Lower leg skin (tissue), 4 donors: ENCODE results near the gene NR6A1. TPM values are rescaled to one million over a fixed set of nuclear protein-coding genes. Genes with fewer than 3 reads are reported as not detected.

Source experiments
- DNase-seq, 2 donors: peaks; one replicate each; pipeline ENCODE4 v3.0.0-alpha.2; 2019; ENCODE audit warnings: low spot score in 2 of 2
- H3K4me3 ChIP-seq: fragments of 200-600 bp; sonication (generic); 2 replicates; pipeline ENCODE4 v1.5.1; 2017; ENCODE audit warnings: mild to moderate bottlenecking, low read depth; ENCODE audit not compliant: poor library complexity, severe bottlenecking
- POLR2A ChIP-seq, 2 donors: fragments of 450-650 bp; IDR thresholded peaks; one replicate each; pipeline ENCODE4 v1.6.1; 2016 to 2017; ENCODE audit warnings: antibody characterized with exemption in 2 of 2, mild to moderate bottlenecking in 1 of 2, moderate library complexity in 1 of 2
- WGBS, 2 donors: methylation state at CpG; one replicate each; pipeline ENCODE4 v1.1.5; 2018; 5-methylcytosine and 5-hydroxymethylcytosine counted together
- intact Hi-C: fragments of 100-400 bp; cut with DNase I; formaldehyde crosslinking; loops from one replicate; pipeline ENCODE4 v1.15.0; 2023; ENCODE audit warnings: low total_unique reads
- total RNA-seq, 4 donors: library from RNA; depleted of rRNA; stranded (reverse); fragments of >200 nt; gene quantifications; one replicate each; pipeline ENCODE4 v1.1.0, GENCODE V29; 2016
- TF ChIP-seq, protein P1 (sequence below), 3 donors: fragments of 450-650 bp; IDR thresholded peaks; one replicate each; pipeline ENCODE4 v1.5.1; 2016; ENCODE audit warnings: antibody characterized with exemption in 3 of 3, mild to moderate bottlenecking in 3 of 3, moderate library complexity in 2 of 3

The NR6A1 gene
- total RNA-seq, 4 donors from 2014 or later, result 3.0 to 4.9 (median 3.8) TPM

DNA sequence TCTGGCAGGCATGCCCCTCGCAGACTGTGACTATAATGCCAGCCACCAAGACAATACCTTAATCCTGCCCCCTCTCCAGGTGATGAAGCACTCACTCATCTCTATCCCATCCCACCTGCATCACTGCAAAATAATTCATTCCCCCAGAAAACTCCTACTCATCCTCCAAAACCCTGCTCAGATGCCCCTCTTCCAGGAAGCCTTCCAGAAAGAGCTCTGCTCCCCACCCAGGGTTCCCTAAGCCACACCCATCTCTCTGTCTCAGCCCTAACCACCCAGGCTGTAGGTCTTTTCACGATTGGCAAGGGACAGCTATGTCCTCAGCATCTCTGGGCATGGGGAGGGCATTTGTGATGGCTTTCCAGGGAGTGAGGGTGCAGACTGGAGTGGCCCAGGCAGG lies 281.1 kb downstream of the NR6A1 start:
- no peak for DNase-seq
- 80 to 87% methylated on average over 2 of the region's 2 CpGs for WGBS, 2 donors
- no peak overlapping the region for H3K4me3 ChIP-seq
- TF ChIP-seq POLR2A (IDR thresholded peaks at IDR 0.05), result no peak
- TF ChIP-seq, protein P1, sequence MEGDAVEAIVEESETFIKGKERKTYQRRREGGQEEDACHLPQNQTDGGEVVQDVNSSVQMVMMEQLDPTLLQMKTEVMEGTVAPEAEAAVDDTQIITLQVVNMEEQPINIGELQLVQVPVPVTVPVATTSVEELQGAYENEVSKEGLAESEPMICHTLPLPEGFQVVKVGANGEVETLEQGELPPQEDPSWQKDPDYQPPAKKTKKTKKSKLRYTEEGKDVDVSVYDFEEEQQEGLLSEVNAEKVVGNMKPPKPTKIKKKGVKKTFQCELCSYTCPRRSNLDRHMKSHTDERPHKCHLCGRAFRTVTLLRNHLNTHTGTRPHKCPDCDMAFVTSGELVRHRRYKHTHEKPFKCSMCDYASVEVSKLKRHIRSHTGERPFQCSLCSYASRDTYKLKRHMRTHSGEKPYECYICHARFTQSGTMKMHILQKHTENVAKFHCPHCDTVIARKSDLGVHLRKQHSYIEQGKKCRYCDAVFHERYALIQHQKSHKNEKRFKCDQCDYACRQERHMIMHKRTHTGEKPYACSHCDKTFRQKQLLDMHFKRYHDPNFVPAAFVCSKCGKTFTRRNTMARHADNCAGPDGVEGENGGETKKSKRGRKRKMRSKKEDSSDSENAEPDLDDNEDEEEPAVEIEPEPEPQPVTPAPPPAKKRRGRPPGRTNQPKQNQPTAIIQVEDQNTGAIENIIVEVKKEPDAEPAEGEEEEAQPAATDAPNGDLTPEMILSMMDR (IDR thresholded peaks at IDR 0.05), result no peak
- intact Hi-C loops, result no loop called here

DNA sequence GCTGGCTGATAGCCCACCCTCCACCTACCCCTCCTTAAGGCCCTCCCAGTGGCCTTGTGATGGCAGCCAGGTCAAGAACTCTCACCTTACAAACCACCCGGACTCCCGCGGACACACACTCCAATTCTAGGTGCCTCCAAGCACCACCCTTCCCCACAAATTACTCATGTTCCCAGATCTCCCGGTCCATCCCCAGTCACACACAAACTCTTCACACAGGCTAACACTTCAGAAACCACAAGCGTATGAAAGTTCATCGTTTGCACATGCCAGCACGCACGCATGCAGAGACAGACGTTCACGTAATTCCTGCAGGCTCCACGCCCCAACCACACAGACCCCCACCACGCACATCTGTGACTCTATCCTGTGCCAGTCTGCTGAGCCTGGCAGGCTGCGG lies 281.9 kb downstream of the NR6A1 start:
- H3K4me3 ChIP-seq, result no peak overlapping the region
- DNase-seq, result no peak
- WGBS, 2 donors, result 48 to 57% methylated on average over 13 of the region's 13 CpGs
- no peak for TF ChIP-seq POLR2A (IDR thresholded peaks at IDR 0.05)
- TF ChIP-seq, protein P1 (IDR thresholded peaks at IDR 0.05), result no peak
- intact Hi-C loops, result no loop called here

DNA sequence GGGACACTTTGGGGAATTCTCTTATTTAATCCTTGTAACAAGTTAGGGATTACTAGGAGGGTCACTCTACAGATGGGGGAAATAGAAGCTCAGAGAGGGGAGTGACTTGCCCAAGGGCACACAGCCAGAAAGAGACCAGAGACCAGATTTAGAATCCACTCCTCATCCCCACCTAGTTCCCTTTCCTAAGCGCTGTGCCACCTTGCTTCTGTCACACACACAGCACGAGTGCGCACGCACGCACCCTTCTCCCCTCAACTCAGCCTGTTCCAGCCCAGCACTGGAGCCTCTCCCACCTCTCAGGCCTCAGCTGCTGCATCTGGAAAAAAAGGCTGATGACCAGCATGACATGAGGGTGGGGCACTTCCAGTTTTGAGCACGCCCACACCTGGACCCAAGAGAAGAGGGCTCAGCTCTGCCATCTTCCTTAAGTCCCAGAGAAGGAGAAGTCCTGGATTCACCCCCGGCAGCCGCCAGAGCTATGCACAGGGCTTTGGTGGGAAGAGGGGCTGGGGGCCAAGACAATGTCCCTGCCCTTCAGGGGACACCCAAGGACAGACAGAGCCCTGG lies 282.4 kb downstream of the NR6A1 start:
- TF ChIP-seq, protein P1 (IDR thresholded peaks at IDR 0.05), result no peak
- no peak for TF ChIP-seq POLR2A (IDR thresholded peaks at IDR 0.05)
- intact Hi-C loops, result no loop called here
- H3K4me3 ChIP-seq, result no peak overlapping the region
- no peak for DNase-seq
- 90 to 94% methylated on average over 6 to 8 of the region's 8 CpGs for WGBS, 2 donors

DNA sequence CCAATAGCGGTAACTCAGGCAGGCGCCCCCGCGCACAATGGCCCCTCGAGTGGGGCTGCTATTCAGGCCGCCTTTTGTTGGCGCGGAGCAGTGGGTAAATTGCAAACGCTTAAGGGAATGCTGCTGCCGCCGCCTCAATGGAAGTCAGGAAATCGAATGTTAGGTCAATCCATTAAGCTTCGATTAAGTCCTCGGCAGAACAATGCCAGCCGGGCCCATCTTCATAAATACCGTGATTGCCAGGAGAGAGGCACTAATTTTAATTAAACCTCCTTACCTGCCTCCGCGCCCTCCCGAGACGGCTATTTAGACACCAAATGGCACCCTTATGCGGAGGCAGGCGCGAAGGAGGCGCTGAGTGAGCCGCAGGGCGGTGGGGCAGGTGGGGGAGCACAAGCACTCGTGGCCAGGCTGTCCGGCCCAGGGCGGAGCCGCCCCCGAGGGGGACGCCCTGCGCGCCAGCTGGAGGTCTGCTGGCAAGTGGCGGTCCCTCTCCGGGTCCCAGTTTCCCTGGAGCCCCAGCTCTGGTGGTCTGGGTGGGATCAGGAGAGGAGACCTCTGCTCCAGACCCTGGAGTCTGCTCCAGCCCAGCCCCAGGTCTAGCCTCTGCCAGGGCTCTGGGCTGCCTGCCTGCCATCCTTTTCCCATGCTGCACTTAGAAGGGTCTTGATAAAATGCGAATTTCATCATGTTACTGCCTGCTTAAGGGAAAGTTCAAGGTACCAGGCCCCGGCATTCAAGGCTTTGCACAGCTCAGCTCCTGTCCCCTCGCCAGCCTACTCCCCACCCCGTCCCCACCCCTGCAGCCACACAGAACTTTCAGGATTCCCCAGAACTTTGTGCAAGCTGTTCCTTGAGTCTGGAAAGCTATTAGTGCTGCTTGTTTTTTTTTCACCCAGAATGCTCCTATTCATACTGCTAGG lies 283.6 kb downstream of the NR6A1 start:
- intact Hi-C loops, result no loop called here
- DNase-seq, result no peak
- H3K4me3 ChIP-seq, result no peak overlapping the region
- 50 to 54% methylated on average over 39 to 40 of the region's 40 CpGs for WGBS, 2 donors
- TF ChIP-seq, protein P1 (IDR thresholded peaks at IDR 0.05), result no peak
- no peak for TF ChIP-seq POLR2A (IDR thresholded peaks at IDR 0.05)

DNA sequence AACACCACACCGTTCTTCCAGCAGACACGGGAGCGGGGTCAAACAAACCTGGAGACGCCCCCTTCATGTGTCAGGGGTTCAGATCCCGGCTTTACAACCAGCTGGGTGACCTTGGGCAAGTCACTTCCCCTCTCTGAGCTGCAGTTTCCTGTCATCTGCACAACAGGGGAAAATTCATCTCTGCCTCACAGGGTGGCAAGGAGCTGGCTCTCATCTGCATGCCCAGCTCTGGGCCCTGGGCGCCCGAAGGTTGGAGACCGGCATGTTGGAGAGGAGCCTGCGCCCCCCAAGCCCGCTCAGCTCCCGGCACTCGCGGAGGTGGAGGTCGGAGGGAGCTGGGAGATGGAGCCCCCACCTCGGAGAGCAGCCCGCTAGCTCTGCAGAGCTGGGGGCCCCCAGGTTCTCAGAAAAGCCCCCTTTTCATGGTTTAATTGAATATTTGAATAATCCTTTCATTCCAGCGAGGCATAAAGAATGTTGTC lies 284.3 kb downstream of the NR6A1 start:
- TF ChIP-seq POLR2A (IDR thresholded peaks at IDR 0.05), result no peak
- TF ChIP-seq, protein P1 (IDR thresholded peaks at IDR 0.05), result no peak
- intact Hi-C loops, result no loop called here
- no peak overlapping the region for H3K4me3 ChIP-seq
- WGBS, 2 donors, result 42 to 66% methylated on average over 16 to 17 of the region's 17 CpGs
- DNase-seq, result no peak
